ENCODE results near the gene GOLGA3. TPM values are rescaled to one million over a fixed set of nuclear protein-coding genes. Genes with fewer than 3 reads are reported as not detected.
"Not testable (repeated sequence)": the region's sequence is repeated elsewhere in the genome, so short reads cannot be mapped to it uniquely, and the experiment has no call there.

GOLGA3 gene
- total RNA-seq, 1 donor from 2014 or later, result 78.7 TPM

DNA sequence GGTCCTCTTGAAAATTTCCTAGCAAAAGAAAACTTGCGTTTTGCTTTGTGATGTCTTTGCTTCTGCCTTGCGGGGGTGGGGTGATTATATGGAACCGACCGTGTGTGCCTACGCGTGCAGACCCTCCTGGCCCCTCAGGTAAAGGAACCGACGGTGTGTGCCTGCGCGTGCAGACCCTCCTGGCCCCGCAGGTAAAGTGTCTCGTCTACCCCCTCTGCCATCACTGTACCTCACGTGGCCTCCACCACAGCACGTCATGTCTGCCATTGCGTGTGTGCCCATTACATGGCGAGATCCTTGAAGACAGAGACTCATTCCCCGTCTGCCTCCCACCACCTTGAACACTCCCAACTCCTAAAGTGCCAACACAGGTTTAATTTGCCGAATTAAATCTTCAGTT is 3.6 kb downstream of the GOLGA3 start:
- Mint-ChIP-seq H3K4me1 (ENCODE audit: low read depth) (peaks cover 29% of the 10 kb centered on the region), H3K27ac (no peak overlapping the region), H3K4me3 (no peak overlapping the region), H3K36me3 (ENCODE audit: low read depth) (peaks cover 53% of the 10 kb centered on the region), H3K9me3 (no peaks in the 10 kb centered on the region), H3K27me3 (ENCODE audit: insufficient read depth) (peaks cover 2% of the 10 kb centered on the region)
- intact Hi-C loops (cut with micrococcal nuclease), result no loop called here
- DNase-seq (ENCODE audit: low spot score), result no peak

DNA sequence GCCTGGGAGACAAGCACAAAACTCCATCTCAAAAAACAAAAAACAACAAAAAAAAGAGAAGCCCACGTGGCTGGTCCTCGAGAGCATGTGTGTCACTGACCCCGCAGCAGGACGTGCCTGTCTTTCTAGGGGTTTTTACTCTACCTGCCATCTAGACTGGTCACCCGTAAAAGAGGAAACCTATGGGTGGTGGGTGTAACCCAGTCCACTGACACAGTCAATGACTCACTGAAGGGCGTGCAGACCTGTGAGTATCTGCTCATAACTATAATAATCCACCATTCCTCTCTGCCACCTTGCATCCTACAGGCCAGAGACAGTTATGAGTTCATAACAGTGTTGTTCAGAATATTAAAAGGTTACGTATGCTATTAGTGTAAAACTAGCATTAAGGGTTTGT is 4.6 kb downstream of the GOLGA3 start:
- Mint-ChIP-seq H3K9me3 (no peaks in the 10 kb centered on the region), H3K4me3 (no peak overlapping the region), H3K4me1 (ENCODE audit: low read depth) (peaks cover 25% of the 10 kb centered on the region), H3K36me3 (ENCODE audit: low read depth) (peaks cover 60% of the 10 kb centered on the region), H3K27ac (no peak overlapping the region), H3K27me3 (ENCODE audit: insufficient read depth) (peaks cover 2% of the 10 kb centered on the region)
- intact Hi-C loops (cut with micrococcal nuclease), result no loop called here
- no peak for DNase-seq (ENCODE audit: low spot score)

DNA sequence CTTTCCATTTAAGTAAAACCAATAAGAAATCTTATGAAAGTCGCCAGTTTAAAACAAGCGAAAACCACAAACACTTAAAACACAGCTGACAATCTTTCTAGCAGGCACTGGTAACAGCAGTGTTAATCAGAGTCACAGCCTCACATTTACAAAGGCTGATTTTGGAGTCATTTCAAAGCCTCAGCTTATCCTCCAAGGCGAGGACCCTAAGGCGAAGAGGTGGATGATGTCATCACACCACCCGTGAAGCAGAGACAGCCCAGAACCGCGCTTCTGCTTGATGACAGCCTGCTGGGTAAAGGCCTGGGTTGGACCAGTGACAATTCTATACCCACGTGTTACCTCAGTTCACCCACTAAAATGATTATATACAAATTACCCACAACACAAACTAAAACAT is 10.1 kb downstream of the GOLGA3 start:
- H3K36me3 Mint-ChIP-seq (ENCODE audit: low read depth), result peaks cover 34% of the 10 kb centered on the region
- H3K27ac Mint-ChIP-seq, result no peak overlapping the region
- DNase-seq (ENCODE audit: low spot score), result no peak
- no peaks in the 10 kb centered on the region for H3K27me3 Mint-ChIP-seq (ENCODE audit: insufficient read depth)
- no peaks in the 10 kb centered on the region for H3K4me1 Mint-ChIP-seq (ENCODE audit: low read depth)
- intact Hi-C loops (cut with micrococcal nuclease), result no loop called here
- H3K4me3 Mint-ChIP-seq, result no peak overlapping the region
- H3K9me3 Mint-ChIP-seq, result no peaks in the 10 kb centered on the region

DNA sequence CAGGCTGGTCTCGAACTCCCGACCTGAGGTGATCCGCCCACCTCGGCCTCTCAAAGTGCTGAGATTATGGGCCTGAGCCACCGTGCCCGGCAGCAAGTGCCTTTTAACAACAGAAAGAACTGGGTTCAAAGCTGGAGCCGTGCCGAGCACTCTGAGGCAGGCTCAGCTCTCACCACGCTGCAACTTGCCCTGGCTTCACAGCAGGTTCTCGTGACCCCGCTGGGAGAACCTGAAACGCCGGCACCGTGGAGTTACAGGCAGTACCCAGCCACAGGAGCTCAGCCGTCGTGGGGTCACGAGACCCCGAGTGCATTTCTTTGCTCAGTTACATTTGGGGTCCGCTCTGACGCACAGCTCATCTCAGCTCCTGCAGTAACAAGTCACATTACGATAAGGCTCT is 14.4 kb downstream of the GOLGA3 start:
- no peak overlapping the region for H3K27ac Mint-ChIP-seq
- H3K9me3 Mint-ChIP-seq, result no peaks in the 10 kb centered on the region
- intact Hi-C loops (cut with micrococcal nuclease), result no loop called here
- H3K27me3 Mint-ChIP-seq (ENCODE audit: insufficient read depth), result no peaks in the 10 kb centered on the region
- H3K4me1 Mint-ChIP-seq (ENCODE audit: low read depth), result peaks cover 6% of the 10 kb centered on the region
- no peak for DNase-seq (ENCODE audit: low spot score)
- H3K36me3 Mint-ChIP-seq (ENCODE audit: low read depth), result peaks cover 35% of the 10 kb centered on the region
- H3K4me3 Mint-ChIP-seq, result no peak overlapping the region

DNA sequence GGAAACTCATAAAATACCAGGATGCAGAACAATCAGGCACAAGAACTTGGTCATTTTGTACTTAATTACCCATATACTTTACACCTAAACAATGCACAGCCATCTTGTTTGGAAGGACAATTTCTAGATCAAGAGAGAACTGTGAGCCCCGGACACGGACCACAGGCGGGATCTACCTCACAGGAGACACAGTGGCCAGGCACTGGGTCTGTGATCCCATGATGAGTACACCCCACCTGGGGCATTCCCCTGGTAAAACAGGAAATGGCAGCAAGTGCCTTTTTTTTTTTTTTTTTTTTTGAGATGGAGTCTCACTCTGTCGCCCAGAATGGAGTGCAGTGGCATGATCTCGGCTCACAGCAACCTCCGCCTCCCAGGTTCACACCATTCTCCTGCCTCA is 15.2 kb downstream of the GOLGA3 start:
- no peaks in the 10 kb centered on the region for H3K9me3 Mint-ChIP-seq
- H3K4me3 Mint-ChIP-seq, result no peak overlapping the region
- no peaks in the 10 kb centered on the region for H3K27me3 Mint-ChIP-seq (ENCODE audit: insufficient read depth)
- intact Hi-C loops (cut with micrococcal nuclease), result no loop called here
- H3K36me3 Mint-ChIP-seq (ENCODE audit: low read depth), result peaks cover 40% of the 10 kb centered on the region
- H3K27ac Mint-ChIP-seq, result no peak overlapping the region
- DNase-seq (ENCODE audit: low spot score), result no peak
- H3K4me1 Mint-ChIP-seq (ENCODE audit: low read depth), result peaks cover 6% of the 10 kb centered on the region

DNA sequence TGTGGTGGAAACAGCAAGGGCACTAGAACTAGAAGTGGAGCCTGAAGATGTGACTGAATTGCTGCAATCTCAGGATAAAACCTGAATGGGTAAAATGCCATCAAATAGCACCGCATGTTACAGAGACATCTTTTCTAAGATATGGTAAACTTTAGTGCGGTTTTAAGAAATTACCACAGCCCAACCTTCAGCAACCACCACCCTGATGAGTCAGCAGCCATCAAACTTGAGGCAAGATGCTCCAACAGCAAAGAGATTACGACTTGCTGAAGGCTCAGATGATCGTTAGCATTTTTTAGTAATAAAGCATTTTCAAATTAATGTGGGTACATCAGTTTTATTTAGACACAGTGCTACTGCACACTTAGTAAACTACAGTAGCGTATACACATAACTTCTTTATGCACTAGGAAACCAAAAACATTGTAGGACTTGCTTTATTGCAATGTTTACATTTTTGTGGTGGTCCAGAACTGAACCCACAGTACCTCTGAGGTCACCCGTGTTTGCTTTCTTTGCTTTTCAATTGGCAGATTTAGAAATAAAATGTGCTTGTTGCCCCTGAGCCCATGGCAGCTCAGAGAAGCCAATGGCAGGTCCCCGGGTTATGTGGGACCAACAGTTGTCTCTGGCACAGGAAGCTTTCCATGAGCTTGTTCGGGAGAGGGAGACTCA is 15.9 kb downstream of the GOLGA3 start:
- no peaks in the 10 kb centered on the region for H3K27me3 Mint-ChIP-seq (ENCODE audit: insufficient read depth)
- no peak for DNase-seq (ENCODE audit: low spot score)
- intact Hi-C loops (cut with micrococcal nuclease), result no loop called here
- H3K4me3 Mint-ChIP-seq, result no peak overlapping the region
- no peak overlapping the region for H3K27ac Mint-ChIP-seq
- H3K4me1 Mint-ChIP-seq (ENCODE audit: low read depth), result peaks cover 6% of the 10 kb centered on the region
- H3K9me3 Mint-ChIP-seq, result no peaks in the 10 kb centered on the region
- peaks cover 40% of the 10 kb centered on the region for H3K36me3 Mint-ChIP-seq (ENCODE audit: low read depth)

DNA sequence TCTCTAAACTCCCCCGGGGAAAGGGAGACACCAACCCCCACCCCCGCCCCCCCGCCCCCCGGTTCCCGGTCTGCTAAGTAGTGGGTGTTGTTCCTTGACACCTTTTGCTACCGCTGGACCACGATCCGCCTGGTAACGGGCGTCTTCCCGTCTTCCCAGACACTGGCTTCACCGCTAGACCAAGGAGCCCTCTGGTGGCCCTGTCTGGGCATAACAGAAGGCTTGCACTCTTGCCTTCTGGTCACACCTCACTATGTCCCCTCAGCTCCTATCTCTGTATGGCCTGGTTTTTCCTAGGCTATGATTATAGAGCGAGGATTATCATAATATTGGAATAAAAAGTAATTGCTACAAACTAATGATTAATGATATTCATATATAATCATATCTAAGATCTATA is 19.3 kb downstream of the GOLGA3 start:
- Mint-ChIP-seq H3K36me3 (ENCODE audit: low read depth) (peaks cover 51% of the 10 kb centered on the region), H3K4me1 (ENCODE audit: low read depth) (peaks cover 24% of the 10 kb centered on the region)
- not testable (repeated sequence) for DNase-seq (ENCODE audit: low spot score); H3K27me3 Mint-ChIP-seq (ENCODE audit: insufficient read depth); H3K4me3 Mint-ChIP-seq; H3K9me3 Mint-ChIP-seq; H3K27ac Mint-ChIP-seq
- intact Hi-C loops (cut with micrococcal nuclease), result loop anchor here (5.0 kb wide), 1 partner anchor 42 kb away; no protein-coding TSS in a partner anchor

DNA sequence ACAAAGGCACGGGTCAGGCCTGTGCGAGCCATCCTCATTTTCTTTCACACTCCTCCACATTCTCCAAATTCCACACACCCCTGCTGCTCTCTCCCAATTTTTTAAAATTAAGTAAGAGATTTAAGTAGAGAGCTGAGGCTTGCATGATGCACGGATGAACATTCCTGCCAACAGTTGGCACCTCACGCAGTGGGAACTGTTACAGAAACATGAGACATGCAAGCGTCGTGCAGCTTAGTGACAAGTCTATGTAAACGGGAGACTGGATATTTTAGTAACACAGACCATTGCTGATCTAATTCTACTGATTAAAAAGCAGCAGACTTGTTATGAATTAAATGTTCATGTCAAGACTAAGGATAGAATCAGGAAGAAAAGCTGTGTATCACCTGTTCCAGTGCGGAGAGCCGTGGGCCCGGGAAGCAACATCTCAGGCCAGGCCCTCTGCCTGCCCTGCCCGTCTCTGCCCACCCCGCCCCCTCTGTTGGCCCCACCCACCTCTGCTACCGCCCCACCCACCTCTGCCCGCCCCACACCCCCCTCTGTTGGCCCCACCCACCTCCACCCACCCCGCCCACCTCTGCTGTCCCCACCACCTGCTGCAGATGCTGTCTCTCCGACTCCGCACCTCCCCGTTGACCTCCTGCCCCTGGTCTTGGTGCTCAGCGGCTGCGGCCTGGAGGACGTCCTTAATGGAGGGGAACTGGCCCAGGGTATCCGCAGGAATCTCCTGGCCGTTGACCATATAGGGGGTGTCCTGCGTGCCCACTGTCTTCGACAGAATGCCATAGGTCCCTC is 21.2 kb downstream of the GOLGA3 start:
- Mint-ChIP-seq H3K4me3 (no peak overlapping the region), H3K36me3 (ENCODE audit: low read depth) (peaks cover 54% of the 10 kb centered on the region), H3K27ac (no peak overlapping the region)

DNA sequence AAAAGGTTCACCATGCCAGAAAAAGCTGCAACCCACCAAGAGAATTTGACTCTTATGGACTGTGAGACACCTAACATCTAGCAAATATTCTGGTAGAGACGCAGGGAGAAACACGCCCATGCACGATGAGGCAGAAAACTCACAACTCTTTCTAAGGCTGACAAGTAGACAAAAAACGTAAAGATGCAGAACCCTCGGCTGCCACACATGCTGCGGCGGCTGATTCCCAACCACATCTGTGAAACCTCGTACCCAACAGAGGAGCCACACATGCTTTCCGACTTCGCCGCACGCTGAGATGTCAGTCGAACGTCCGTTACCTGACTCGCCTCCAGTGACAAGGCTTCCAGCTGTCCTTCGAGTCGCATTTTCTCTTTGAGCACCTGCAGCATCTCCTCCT is 21.8 kb downstream of the GOLGA3 start:
- no peaks in the 10 kb centered on the region for H3K9me3 Mint-ChIP-seq

More for the DNA sequence above, 21.2 kb downstream of the GOLGA3 start:
- no peaks in the 10 kb centered on the region for H3K27me3 Mint-ChIP-seq (ENCODE audit: insufficient read depth)
- no peaks in the 10 kb centered on the region for H3K9me3 Mint-ChIP-seq
- no peak for DNase-seq (ENCODE audit: low spot score)
- H3K4me1 Mint-ChIP-seq (ENCODE audit: low read depth), result peaks cover 22% of the 10 kb centered on the region
- intact Hi-C loops (cut with micrococcal nuclease), result loop anchor here (5.0 kb wide), 1 partner anchor 40 kb away; no protein-coding TSS in a partner anchor

DNA sequence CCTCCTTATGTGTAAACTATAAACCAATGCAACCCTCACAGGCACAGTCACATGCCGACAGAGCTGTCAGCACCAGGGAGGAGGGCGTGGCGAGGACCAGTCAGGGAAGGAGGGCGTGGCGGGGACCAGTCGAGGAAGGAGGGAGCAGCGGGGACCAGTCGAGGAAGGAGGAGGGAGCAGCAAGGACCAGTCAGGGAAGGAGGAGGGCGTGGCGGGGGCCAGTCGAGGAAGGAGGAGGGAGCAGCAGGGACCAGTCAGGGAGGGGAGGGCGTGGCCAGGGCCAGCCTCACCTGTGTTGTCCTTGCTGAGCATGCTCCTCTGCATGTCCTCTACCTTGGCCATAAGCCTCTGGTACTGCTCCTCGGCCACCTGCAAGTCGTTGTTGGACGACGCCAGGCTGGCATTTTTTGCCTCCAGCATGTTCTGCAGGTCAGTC is 24.2 kb downstream of the GOLGA3 start:
- H3K36me3 Mint-ChIP-seq (ENCODE audit: low read depth), result peaks cover 46% of the 10 kb centered on the region
- no peak overlapping the region for H3K27ac Mint-ChIP-seq
- no peak for DNase-seq (ENCODE audit: low spot score)
- no peaks in the 10 kb centered on the region for H3K27me3 Mint-ChIP-seq (ENCODE audit: insufficient read depth)
- no peaks in the 10 kb centered on the region for H3K9me3 Mint-ChIP-seq
- no peak overlapping the region for H3K4me3 Mint-ChIP-seq
- intact Hi-C loops (cut with micrococcal nuclease), result no loop called here
- H3K4me1 Mint-ChIP-seq (ENCODE audit: low read depth), result peaks cover 17% of the 10 kb centered on the region

More for the DNA sequence above, 21.8 kb downstream of the GOLGA3 start:
- Mint-ChIP-seq H3K4me3 (no peak overlapping the region), H3K27me3 (ENCODE audit: insufficient read depth) (no peaks in the 10 kb centered on the region), H3K4me1 (ENCODE audit: low read depth) (peaks cover 17% of the 10 kb centered on the region), H3K36me3 (ENCODE audit: low read depth) (peaks cover 50% of the 10 kb centered on the region), H3K27ac (no peak overlapping the region)
- intact Hi-C loops (cut with micrococcal nuclease), result loop anchor here (5.0 kb wide), 1 partner anchor 40 kb away; no protein-coding TSS in a partner anchor
- DNase-seq (ENCODE audit: low spot score), result no peak

DNA sequence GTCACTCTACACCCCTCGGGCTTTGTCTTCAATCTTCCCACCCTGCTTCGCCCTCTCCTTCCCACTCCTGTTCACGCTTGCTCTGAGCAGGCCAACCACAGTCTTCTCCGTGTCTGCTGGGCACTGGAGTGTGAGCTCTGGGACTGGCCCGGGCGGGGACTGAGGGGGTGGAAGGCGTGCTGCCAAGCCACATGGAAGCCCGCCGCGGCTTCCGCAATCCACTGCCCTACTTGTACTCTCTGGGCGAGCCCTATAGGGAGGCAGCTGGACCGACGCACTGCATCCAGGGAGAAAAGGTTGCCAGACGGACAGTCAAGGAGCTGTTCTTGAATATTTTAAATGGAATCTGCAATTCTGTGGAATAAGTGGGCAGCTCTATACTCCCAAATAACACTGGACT is 24.8 kb downstream of the GOLGA3 start:
- no peak overlapping the region for H3K27ac Mint-ChIP-seq
- peaks cover 17% of the 10 kb centered on the region for H3K4me1 Mint-ChIP-seq (ENCODE audit: low read depth)
- no peak overlapping the region for H3K4me3 Mint-ChIP-seq
- H3K36me3 Mint-ChIP-seq (ENCODE audit: low read depth), result peaks cover 46% of the 10 kb centered on the region
- DNase-seq (ENCODE audit: low spot score), result no peak
- no peaks in the 10 kb centered on the region for H3K27me3 Mint-ChIP-seq (ENCODE audit: insufficient read depth)
- no peaks in the 10 kb centered on the region for H3K9me3 Mint-ChIP-seq
- intact Hi-C loops (cut with micrococcal nuclease), result no loop called here

DNA sequence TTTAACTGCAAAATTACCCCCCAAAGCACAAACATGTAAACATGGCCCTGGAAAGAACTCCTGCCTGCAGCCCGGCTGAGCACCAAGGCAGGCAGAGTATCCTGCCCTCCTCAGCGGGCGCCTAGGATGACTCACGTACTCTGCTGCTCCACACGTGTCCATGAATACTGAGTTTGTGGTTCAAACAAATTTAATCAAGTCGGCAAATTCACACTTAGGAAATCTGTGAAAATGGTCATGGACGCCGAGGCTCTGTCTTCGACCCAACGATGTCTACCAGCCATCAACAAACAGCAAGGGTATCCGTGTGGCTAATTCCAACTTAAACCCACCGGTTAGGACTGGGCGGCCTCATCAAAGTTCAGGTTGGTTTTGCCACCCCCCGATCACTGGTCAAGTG is 25.5 kb downstream of the GOLGA3 start:
- intact Hi-C loops (cut with micrococcal nuclease), result no loop called here
- no peak for DNase-seq (ENCODE audit: low spot score)
- H3K36me3 Mint-ChIP-seq (ENCODE audit: low read depth), result peaks cover 38% of the 10 kb centered on the region
- H3K9me3 Mint-ChIP-seq, result no peaks in the 10 kb centered on the region
- H3K4me1 Mint-ChIP-seq (ENCODE audit: low read depth), result peaks cover 17% of the 10 kb centered on the region
- H3K27ac Mint-ChIP-seq, result no peak overlapping the region
- no peaks in the 10 kb centered on the region for H3K27me3 Mint-ChIP-seq (ENCODE audit: insufficient read depth)
- H3K4me3 Mint-ChIP-seq, result no peak overlapping the region

DNA sequence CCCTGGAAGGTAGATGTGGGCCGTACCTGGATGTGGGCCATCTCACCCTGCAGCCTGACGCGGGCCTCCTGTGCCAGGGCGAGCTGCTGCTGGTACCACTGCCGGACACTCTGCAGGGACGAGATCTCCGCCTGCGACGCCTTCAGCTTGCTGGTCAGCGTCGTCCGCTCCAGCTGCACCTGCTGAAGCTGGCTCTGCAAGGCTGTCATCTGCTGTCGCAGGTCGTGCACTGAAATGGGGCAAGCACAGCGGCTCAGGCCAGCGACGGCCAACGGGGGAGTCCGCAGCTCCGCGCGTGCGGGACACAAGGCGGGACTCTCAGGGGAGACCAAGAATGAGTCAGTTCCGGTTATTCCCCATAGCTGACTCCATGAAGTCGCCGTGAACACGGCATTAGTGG is 26.9 kb downstream of the GOLGA3 start:
- Mint-ChIP-seq H3K4me3 (no peak overlapping the region), H3K4me1 (ENCODE audit: low read depth) (peaks cover 10% of the 10 kb centered on the region), H3K27me3 (ENCODE audit: insufficient read depth) (no peaks in the 10 kb centered on the region), H3K9me3 (no peaks in the 10 kb centered on the region), H3K27ac (no peak overlapping the region), H3K36me3 (ENCODE audit: low read depth) (peaks cover 36% of the 10 kb centered on the region)
- no peak for DNase-seq (ENCODE audit: low spot score)
- intact Hi-C loops (cut with micrococcal nuclease), result no loop called here

All from activated T-helper 1 cell treated with anti-CD3 and anti-CD28 coated beads, Interleukin-12 subunit alpha, Interleukin-12 subunit beta, Interleukin-2, Interleukin-4 antibody, amounts not matched to agents 30 ng/mL and 10 ng/mL and 1 ng/mL, durations not matched to agents 14 hours and 24 hours and 36 hours (primary cell).